KBM-7 (cell line): Measurements from ENCODE around the gene RBM23.
"Not testable (repeated sequence)": the region's sequence is repeated elsewhere in the genome, so short reads cannot be mapped to it uniquely, and the experiment has no call there.

Experiments used
- DNase-seq: peaks from one replicate; pipeline ENCODE4 v3.0.0-alpha.2; 2015
- in situ Hi-C: fragments of 300-500 bp; cut with MboI; formaldehyde crosslinking; loops from 2 replicates; pipeline ENCODE4 v1.14.3; 2020; ENCODE audit warnings: low sequenced_read_pairs, low pct_unique_long_range_greater_than_20kb, mixed read lengths

RBM23 gene

DNA sequence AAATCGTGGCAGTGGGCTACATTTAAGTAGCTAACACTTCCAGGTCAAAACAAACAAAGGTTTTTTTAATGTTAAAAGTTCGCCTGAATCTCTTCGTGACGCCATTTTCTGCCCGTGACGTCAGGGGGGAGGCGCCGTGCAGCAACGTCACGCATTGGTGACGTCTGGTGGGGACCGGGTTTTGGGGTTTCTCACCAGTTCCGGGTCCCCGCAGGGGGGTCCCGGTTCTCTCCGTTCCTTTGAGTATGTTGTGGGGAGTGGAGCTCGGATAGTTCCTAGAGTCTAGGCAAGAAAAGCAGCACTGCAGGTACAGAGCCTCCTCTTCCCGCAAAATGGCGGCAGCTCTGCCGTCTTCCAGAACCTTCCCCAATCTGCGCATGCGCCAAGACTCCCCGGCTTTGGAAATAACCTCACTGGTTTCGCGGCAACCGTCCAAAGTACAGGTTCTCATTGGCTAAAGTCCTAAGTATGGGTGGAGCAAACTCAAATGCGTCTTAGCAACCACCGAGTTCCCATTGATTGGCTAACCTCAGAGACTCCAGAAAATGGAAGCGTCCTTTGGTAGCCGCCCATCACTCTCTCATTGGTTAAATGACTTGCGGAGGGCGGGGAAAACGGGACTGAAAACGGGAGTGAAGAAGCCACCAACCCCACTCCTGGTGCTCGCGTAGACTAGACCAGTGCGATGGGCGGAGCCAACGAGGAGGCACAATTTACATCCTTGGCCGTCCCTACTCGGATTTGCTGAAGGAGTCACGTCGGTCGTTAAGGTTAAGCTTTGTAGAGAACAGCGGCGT is at the start of gene RBM23:
RBM23 (minus strand) TSS at position 346 of the 797 bp plus-strand sequence.
- peak; percentile 100 for DNase-seq
- in situ Hi-C loops = no loop called here

DNA sequence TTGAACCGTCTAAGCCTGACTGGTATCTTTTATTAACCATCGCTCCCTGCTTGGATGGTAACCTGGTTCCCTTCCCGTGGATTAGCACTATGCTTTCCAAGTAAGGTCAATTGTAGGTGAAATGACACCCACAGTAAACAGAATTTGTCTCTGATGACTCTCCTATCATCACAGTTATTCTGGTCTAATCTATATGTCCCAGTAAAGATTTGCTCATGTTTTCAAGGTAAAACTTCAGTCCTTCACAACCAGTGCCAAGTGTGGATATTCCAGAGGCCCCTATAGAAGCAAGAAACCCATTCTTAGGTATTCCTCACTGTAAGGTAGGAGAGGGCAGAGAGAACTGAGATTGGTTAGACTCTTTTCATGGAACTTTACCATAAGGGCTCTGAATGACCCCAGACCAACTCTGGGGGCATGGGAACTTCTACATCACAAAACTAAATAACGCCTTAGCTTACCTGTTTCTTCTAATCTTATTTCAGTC is 47.9 kb upstream of the RBM23 start:
- DNase-seq = no peak
- in situ Hi-C loops = no loop called here

DNA sequence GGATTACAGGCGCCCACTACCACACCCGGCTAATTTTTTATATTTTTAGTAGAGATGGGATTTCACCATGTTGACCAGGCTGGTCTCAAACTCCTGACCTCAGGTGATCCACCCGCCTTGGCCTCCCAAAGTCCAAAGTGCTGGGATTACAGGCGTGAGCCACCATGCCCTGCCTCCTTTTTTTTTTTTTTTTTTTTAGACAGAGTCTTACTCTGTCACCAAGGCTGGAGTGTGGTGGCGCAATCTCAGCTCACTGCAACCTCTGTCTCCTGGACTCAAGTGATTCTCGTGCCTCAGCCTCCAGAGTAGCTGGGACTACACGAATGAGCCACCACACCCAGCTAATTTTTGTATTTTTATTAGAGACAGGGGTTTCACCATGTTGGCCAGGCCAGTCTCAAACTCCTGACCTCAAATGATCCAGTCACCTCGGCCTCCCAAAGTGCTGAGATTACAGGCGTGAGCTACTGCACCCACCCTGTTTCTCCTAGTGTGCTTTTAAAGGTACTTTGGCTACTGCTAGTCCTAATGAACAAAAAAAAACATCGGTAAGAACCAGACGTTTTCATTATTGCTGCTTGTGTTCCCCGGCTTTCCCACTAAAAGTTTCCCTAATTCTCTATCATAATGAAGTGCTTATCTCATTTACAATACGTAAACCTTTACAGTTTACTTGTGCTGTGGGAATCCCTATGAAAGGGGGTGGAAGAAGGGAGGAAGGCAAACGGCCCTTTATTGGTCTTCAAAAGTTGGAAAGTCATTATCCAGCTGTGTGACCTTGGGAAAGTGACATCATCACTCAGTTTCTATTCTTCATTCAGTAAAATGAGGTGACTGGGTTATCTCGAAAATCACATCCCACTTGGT is 47.2 kb upstream of the RBM23 start:
- in situ Hi-C loops = not testable (repeated sequence)

DNA sequence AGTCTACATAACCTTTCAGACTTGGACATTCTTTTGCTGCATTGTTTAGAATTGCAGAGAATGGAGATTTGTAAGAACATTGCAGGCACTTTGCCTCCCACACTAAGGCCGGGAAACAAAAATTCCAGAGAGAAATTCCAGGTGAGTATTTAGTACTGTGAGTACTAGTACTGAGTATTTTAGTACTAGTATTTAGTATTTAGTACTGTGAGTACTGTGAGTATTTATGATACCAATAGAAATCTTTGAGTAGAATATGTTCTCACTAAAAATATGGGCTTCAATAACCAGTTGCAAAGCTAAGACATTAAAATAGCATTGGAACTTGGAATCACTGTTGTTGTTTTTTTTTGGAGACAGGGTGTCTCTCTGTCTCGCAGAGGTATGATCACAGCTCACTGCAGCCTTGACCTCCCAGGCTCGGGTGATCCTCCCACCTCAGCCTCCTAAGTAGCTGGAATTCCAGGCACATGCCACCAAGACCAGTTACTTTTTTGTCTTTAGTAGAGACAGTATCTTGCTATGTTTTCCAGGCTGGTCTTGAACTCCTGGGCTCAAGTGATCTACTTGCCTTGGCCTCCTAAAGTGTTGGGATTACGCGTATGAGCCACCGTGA is 43.2 kb upstream of the RBM23 start:
- in situ Hi-C loops = no loop called here
- no peak for DNase-seq

More for the DNA sequence above, 47.2 kb upstream of the RBM23 start:
- DNase-seq = not testable (repeated sequence)

DNA sequence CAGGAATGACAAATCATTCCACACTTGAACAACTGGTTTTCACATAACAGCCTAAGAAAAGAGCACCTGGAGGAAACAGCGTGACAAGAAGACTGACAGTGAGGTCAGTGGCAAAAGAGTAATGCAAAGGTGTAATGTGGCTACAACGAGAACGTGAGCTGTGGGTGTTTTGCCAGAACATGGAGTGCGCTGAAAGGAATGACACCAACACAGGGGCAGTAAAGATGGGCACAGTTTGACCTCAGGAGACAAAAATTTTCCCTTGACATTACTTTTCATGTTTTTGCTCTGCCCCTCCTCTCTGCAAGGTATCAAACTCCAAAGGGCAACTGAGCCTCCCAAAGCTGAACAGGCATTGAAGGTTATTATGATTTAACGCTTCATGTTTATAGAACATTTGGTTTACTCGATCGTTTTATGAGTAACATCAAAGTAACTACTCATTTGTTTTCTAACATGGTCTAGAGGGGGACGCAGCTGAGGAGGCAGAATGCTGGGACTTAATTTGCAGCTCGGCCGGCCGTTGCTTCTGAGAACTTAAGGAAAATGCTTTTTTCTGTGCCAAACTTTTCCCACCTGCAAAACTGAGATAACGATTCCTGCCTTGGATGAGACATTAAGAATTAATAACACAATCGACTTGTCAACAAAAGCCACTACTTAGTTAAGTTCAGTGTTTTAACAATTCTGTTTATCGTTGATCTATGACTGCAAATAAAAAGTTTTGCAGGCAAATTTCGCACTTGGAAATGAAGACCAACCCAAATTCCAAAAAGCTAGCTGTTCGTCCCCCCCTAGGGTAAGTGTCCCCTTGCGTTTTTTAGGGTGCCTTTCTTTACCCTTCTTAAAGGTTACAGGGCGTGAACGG is 37.0 kb upstream of the RBM23 start:
- DNase-seq = no peak
- in situ Hi-C loops = no loop called here

DNA sequence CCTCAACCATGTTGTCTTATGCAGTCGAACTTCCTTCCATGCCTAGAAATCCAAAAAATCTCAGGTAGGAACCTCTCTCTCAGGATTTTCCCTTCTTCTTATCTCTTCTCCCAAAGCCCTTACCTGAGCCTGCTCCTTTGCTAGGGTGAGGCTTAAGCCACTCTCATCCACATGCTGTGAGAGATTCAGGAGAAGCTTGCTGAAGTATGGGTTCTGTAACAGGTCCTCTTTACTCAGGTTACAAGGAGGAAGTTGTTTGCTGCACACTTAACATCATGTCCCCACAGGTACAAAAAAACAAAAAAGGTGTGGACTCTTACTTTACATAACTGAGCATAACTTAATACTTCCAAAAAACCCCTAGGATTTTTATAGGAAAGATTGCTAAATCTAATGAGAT is 33.5 kb upstream of the RBM23 start:
- no peak for DNase-seq
- in situ Hi-C loops = no loop called here

DNA sequence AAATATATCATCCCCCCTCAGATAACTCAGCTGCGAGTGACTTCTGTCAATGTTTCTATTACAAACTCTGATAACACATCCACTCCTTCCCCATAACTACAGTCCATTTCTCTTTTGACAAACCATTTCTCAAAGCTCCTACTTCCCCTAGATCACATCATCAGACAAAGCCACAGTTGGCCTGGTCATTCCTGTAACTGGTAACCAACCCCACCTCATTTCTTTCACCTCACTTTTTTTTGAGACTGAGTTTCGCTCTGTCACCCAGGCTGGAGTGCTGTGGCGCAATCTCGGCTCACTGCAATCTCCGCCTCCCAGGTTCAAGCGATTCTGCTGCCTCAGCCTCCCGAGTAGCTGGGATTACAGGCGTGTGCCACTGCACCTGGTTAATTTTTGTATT is 32.8 kb upstream of the RBM23 start:
- peak; percentile 8 for DNase-seq
- in situ Hi-C loops = not testable (repeated sequence)

DNA sequence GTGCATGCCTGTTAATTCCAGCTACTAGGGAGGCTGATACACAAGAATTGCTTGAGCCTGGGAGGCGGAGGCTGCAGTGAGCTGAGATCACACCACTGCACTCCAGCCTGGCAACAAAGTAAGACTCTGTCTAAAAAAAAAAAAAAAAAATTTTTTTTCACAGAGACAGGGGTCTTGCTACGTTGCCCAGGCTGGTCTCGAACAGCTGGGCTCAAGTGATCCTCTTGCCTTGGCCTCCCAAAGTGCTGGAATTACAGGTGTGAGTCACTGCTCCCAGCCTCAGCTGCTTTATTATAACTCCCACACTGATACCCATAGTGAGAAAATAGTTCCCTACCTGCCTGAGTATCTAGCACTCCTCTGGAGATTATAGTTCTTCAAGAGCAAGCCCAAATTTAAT is 26.7 kb upstream of the RBM23 start:
- in situ Hi-C loops = no loop called here
- DNase-seq = no peak

DNA sequence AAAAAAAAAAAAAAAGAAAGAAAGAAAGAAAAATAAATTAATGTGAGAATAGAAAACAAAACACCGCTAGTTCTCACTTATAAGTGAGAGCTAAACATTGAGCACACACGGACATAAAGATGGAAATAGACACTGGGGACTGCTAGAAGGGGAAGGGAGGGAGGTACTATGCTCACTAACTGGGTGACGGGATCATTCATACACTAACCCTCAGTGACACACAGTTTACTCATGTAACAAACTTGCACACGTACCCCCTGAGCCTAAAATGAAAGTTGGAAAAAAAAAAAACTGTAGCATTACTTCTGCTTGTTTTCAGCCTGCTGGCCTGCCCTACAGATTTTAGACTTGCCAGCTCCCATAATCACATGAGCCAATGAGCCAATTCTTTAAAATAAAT is 20.7 kb upstream of the RBM23 start:
- no peak for DNase-seq
- in situ Hi-C loops = no loop called here

DNA sequence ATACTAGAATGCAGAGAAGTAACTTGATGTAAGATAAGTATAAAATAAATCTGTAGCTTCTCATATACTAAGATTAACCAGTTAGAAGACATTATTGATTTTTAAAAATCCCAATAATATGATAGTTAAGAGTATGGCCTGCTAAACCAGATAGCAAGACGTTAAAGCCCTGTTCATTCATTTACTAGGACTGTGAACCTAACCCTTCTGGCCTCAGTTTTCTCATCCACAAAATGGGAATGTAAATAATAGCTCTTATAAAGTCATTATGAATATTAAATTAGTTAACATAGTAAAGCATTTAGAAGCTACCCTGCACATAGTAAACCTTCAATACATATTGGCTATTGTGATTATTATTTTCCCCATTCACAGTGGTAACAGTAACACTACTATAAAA is 16.2 kb upstream of the RBM23 start:
- no peak for DNase-seq
- in situ Hi-C loops = no loop called here

DNA sequence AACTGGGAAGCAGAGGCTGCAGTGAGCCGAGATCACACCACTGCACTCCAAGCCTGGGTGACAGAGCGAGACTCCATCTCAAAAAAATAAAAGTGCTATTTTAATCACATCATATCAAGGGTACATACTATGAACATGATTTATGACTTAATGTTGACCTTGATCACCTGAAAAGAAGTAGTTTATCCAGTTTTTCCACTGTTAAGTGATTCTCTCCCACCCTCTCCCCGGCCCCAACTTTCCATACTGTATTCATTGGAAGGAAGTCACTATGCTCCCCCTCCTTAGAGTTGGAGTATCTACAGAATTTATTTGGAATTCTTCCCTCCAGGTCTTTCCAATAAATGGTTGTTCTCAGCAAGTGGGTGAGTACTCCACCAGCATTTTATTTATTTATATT is 13.2 kb upstream of the RBM23 start:
- DNase-seq = no peak
- in situ Hi-C loops = no loop called here

DNA sequence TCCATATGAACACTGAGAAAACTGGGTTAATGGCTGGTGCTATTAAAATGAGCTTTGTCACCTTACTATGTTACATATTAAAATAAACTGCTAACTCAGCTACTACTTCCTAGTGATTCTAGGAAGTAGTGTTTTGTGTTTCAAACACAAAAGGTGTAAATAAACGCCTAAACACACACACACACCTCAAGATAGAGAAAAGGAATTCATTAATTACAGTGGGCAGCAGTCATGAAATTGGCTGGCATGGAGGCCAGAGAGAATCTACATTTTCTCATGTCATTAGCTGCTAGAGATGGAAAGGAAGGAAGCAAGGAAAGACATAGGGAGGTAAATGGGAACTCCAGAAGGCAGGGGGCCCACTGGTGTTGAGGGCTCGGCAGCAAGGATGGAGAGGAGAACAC is 11.0 kb upstream of the RBM23 start:
- in situ Hi-C loops = no loop called here
- no peak for DNase-seq

DNA sequence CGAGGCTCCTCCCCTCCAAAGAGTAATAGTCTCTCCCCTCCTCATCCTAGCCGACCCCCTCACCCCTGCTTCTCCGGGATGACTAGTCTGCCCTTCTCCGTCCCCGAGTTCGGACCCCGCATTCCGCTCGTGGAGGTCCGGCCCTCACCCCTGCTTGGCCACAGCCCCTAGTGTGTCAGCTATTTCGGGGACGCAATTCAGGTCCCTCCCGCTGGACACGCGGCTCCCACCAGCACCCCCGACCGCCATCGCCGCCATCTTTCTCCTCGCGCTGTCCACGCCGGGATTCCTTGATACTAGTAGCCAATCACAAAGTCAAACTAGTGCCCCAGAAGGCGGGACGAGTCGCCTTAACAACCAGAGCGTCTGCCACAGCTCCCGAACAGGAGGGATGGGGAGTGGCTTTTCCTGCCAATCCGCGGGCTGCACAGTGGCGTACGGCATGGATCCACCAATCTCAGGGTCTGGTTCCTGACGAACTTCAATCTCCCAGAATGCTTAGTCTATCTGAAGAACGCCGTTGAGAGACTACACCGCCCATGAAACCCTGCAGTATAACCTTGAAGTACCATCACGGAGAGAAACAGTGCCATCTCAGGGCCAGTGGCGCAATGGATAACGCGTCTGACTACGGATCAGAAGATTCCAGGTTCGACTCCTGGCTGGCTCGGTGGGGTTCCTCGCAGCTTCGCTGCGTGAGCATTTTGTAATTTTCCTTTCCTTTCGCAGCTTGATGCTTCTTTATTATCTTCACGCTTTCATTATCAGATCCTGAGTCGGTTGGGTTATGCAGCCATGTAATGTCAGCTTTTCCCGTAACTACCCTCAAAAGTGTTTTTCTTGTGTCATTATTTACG is 10.4 kb upstream of the RBM23 start, which contains the start of gene PRMT5:
PRMT5 (minus strand) TSS at position 273 of the 857 bp plus-strand sequence; CDS start at position 258, 15 bp downstream.
- in situ Hi-C loops = no loop called here
- peak; percentile 100 for DNase-seq

DNA sequence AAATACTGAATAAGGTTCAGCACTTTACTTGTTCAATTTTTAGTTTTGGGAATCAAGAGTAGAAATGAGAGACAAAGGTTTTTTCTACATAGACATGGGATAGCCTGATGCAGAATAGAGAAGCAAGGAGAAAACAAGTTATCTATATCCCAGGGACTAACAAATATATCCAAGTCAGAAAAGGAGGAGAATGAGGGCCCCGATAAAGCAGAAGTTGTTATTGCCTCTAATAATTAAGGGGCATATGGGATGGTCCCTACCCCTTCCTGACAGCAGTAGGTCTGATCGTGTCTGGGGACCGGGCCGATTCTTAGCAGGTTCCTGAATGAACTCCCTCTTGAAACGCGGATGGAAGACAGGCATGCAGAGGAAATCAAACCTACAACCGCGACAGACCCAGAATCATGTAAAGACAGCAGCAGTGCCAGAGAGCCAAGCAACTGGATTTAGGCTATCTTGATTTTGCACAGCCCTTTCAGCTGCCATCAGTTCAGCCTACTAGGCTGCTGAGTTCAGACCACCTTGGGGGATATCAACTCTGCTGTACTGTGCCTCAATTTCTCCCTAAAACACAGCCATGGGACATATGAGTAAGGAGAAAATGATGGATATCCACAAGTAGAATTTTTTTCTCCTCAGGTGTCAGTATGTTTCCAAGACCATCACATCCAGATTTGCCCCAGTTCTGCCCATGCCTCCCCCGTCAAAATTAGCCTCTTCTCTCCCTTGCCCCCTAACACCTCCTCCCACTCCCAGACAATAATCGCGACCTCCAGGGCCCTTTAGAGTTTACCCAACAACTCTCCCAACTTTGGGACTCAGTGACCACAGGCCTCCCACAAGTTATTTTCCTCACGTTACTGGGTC is 9.5 kb upstream of the RBM23 start:
- in situ Hi-C loops = no loop called here
- peak; percentile 19 for DNase-seq

DNA sequence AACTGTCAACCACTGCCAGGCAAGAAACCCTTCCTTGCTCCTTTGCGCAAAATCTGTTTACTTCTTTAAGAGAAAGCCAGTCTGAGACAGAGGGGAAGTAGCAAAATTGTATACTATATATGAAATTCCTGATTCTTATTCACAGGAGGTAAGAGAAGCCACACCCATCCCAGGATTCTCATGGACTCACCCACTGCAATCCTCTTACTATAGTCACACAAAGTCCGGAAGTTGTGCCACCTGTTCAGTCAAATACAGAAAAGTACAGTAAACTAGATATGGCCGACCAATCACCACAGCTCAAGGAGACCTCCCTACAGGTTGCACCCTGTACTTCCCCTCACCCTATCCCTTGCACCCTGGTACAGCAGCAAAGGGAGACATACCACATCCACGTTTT is 7.4 kb upstream of the RBM23 start:
- no peak for DNase-seq
- in situ Hi-C loops = no loop called here

DNA sequence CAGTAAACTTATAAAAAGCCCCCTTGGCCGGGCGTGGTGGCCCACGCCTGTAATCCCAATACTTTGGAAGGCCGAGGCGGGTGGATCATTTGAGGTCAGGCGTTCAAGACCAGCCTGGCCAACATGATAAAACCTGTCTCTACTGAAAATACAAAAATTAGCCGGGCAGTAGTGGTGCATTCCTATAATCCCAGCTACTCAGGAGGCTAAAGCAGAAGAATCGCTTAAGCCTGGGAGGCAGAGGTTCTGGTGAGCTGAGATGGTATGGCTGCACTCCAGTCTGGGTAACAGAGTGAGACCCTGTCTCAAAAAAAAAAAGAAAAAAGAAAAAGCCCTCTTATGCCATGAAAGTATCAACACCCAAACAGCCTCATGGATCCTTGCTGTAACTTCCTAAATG is 6.6 kb upstream of the RBM23 start:
- in situ Hi-C loops = no loop called here
- no peak for DNase-seq

DNA sequence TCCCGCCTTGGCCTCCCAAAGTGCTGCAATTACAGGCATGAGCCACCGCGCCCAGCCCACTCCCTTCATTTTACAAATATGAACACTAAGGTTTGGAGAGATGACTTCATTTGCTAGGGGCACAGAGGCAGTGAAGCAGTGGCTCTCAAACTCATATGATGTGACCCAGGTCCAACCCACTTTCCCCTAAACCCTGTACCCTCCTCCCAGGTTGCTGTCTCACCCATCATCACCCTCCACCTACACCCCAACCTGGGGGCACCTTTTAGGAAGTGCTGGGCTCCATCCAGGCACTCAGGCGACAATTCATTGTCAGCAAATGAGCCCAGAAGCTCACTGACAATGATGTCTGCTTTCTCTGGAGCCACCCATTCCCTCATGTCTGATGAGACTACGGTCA is 4.8 kb upstream of the RBM23 start:
- in situ Hi-C loops = no loop called here
- DNase-seq = no peak
